Activated effector memory CD4-positive, alpha-beta T cell treated with anti-CD3 and anti-CD28 coated beads, Interleukin-2, amount 50 U/mL, for 16 hours (primary cell): ENCODE results near the gene ARHGEF6.

ENCODE experiments used
- DNase-seq: peaks from one replicate; pipeline ENCODE4 v3.0.0-alpha.2; 2020

Gene ARHGEF6

DNA sequence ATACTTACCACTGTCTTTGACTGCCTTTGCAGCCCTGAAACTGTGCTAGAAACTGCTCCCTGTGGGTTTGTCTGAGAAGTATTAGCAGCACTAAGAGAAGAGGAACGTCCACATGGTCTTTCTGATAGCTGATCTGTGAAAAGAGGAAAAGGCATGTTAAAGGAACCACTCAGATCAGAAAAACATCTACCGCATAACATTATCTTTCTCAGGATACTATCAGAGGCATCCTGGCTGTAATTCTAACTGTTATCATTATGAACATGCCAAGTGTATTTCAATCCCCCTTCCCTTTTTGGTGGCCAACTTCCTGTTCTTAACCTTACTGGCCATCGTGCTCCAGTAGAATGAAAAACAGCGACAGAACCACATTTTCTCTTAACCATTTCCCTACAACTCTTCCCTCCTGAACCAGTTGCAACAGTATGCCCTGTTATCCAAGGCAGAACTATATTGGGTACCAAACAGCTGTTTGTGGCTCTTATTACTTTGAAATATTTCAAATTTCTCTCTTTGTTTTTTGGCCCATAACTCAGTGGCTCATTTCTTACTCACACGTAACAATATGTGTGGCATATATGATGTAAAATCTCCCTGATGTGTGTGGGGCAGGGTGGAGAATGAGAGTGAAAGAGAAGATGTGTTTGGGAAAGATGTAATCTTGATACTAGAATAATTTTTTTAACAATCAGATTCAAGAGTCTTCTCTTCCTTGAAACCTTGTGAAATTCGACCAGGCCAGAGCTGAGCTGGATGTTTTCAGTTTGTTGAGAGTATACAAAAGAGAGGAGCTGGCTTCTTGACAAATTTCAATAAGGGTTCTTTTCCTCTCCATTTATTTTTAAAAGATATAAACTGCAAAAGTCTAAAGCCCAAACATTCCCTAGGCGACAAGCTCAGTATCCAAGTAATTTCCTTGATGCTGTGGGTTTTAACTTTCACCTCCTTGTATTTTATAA is 35.2 kb downstream of the ARHGEF6 start:
- no peak for DNase-seq

DNA sequence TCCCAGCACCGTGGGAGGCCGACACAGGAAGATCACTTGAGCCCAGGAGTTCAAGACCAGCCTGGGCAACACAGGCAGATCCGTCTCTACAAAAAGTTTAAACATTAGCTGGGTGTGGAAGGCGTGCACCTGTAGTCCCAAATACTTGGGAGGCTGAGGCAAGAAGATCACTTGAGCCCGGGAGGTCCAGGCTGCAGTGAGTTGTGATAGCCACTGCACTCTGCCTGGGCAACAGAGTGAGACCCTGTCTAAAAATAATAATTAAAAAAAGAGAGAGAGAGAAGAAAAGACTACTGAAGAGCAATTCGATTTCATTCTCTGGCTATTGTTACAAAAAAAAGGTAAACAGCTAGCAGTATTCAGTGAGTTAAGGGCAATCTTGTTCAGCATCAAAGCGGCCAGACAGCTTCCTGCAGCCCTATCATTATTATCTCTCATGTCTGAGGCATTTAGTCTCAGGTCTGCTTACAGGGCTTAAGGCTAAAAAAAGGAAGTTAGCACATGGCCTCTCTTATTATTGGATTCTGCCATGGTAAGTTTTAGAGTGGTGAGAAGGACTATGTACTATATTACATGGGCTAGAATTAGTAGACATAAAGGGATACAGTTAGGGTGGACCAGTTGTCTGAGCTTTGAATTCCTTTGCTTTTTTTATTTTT is 37.9 kb downstream of the ARHGEF6 start:
- DNase-seq, result no peak

DNA sequence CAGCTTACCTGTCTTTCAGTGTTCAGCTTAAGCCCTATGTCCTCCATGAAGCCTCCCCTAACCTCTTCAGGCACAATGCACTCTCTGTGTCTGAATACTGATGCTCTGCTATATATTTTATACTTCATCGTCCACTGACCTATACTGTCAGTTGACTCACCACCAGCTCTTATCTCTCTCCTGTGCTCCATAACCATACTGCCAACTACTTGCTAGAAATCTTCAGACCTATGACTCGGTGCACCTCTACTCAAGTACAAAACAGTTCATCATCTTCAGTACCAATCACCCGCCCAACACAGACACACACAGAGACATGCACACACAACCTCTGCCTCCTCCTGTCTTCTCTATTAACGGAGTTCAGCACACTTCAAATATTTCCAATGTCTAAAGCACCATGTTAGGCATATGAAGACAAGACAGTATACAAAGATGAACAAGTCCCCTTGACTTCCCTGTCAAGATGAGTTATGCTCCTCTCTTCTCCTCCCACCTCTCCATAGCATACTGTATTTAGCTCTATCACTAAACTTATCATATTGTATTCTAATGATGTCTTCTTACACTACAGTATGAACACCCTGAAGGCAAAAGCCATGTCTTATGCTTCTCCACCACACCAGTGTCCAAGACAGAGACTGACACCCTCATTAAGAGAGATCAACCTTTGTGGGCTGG is 42.5 kb downstream of the ARHGEF6 start:
- no peak for DNase-seq

DNA sequence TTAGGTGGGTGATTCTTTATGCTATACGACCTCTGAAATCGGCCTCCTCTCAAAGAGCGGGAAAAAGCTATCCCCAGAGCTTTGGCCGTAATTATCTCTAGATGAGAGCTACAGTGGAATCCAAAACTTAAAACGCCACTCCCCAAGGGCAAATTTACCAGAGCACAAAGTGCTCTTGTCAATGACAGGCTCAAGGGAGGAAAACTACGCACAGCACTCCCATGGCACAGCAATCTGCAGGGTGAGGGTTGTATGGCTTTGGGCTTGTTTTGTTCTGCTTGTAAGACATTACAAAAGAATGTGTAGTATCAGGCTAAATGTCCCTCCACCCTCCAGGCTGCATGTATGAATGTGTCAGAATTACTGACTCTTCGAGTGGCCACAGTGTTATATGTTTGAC is 44.0 kb downstream of the ARHGEF6 start:
- DNase-seq, result no peak

DNA sequence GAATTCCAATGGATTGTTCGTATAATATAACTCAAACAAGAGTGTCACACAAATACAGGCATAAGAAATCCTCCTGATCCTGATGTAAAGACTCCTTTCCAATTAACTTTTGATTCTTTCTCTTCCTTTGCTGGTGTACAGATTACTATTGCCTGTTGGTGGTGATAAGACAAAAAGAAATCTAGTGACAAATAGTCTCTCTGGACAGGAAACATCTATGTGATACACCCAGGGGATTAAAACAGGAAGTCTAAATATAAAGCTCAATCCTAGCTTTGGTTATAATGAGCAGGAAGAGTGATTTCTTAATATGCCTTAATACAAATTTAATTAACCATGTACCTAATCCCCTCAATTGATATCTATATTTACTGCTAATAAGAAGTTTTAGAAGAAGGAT is 45.1 kb downstream of the ARHGEF6 start:
- DNase-seq, result no peak

DNA sequence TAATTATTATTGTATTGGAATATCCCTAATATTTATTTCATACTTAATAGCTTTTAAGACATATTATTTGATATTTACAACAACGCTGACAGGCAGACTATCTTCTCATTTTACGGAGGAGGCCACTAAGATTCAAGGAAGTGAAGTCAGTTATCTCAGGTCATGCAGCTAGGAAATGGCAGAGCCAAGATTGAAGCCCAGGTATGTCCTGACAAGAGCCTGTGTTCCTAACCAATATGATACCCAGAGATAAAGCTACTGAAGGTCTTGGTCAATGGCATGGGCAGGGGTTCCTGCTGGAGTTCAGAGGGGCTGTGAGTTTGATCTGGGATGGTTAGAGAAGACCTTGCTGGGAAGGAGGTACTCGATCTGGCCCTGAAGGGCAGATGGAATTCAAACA is 47.1 kb downstream of the ARHGEF6 start:
- no peak for DNase-seq

DNA sequence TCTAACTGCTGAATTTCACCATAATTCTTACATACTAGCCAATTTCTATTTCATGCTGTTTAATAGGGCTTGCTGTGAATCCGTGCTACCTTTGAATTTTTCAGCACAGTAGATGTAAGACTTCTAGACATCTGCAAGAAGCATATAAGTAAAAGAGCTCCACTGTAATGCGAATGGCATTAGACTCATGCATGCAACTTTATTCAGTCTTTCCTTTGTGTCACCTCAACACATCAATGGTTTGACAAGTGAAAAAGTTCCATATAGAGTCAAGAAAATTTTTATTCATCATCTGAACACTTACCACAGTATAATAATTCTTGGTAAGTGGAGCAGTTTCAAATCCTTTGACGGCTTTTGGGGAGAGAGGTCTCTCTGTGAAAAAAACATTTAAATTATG is 48.9 kb downstream of the ARHGEF6 start:
- DNase-seq, result no peak

DNA sequence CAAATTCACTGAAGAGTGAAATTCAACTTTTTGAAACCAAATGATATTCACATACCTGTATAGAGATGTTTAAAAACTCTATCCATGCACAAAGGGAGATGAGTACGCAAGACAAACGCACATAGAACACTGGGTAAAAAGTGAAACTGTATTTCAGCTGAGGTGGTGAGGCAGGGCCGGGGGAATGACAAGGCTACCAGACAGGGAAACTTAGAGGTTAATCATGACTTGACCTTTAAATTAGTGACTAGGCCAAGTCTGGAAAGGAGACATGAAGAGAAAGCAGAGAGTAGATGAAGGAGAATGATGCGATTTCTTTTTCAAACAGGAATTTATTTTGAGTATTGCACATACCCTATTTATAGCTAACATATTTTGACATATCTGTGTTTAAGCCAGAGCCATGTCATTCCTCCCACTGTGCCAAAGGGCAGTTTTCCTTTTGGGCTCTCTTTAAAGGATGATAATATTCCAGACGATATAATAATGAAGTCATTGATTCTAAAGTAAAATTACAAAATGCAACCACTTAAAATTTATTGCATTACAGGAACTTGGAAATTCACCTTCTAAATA is 49.4 kb downstream of the ARHGEF6 start:
- no peak for DNase-seq

DNA sequence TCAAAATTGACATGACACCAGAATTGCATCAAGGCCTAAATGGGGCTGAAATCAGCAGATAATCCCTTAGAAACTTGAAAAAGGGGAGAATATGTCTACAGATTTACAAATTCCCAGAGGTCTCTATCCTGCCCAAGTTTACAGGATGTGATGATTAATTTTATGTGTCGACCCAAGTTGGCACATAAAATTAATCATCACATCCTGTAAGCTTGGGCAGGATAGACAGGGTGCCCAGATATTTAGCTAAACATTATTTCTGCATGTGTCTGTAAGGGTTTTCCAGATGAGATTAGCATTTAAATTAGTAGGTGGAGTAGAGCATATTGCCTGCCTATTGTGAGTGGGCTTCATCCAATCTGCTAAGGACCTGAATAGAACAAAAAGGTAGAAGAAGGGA is 52.3 kb downstream of the ARHGEF6 start:
- no peak for DNase-seq

DNA sequence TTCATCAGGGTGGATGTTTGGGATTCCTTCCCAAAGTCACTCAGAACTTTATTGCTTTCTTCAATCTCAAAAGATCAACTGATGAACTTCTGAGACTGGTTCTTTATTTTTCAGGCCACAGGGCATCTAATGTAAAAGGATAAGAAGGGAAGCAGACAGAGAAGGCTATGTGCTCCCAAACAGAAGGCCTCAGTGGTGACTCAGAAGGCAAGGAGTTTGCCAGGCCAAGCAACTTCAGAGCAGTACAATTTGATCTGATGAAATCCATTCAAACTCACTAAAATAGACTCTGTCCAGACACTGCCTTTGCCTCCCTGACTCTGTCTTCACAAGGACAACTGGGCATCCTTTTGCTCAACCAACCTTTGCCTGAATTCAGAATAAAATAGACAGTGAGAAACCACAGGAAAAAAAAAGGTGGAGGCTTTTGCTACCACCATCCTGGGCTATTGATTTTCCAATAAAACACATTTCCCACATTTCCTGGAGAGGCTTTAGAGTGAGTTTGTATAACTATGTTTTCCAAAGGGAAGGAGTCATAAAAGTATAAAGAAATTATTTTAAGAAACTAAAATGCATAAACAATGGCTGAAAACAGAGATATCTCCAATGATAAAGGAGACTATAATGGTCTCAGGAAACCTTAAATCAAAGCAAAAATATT is 55.2 kb downstream of the ARHGEF6 start:
- no peak for DNase-seq

DNA sequence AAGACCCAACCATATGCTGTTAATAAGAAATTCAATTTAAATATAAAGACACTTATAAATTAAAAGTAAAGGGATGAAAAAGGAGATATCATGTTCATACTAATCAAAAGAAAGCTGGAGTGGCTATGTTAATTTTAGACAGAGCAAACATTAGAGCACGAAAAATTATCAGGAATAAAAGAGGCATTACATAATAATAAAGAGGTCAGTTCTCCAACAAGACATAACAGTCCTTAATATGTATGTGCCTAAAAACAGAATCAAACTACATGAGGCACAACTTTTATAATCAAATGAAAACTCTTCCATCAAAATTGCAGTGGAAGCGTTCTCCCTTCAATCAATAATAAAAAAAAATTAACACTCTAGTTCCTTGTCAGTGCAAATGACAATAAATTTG is 62.6 kb downstream of the ARHGEF6 start:
- DNase-seq, result no peak

DNA sequence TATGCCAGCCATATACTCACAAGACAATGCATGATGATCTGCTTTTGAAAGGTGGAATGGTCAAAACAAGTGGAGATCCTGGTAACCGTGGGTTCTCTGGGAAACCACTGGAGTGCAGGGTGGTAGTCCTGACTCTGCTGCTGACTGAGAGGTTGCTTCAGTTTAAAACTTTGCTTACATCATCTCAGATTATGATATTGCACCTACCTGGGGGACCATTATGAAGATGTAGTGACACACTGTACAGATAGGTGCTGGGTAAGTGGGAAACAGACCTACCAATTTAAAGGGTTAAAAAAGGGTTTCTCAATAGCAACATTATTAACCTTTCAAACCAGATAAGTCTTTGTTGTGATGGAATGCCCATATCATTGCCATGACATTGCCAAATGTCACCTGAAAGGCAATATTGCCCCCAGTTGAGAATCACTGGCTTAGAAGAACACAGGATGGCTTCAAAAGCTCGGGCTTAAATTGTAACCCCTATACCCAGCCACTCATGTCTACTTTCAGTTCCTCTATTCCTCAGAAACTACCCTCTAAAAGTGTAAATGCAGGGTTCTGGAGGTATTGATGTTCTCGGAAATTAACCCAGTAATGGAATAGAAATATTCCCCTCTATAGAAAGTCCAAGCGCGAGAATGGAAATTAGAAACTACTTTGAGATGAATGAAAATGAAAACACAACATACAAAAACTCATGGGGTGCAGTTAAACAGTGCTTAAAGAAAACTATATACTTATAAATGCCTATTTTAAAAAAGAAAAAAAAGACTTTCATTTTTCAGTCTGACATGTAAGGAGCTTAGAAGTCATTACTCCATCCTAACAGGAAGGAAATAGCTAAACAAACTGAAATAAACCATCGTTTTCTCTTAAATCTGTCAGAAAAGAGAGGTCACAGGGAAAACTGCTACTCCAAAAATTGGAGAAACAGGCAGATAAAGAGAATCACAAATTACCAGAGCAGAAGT is 65.8 kb downstream of the ARHGEF6 start:
- no peak for DNase-seq

DNA sequence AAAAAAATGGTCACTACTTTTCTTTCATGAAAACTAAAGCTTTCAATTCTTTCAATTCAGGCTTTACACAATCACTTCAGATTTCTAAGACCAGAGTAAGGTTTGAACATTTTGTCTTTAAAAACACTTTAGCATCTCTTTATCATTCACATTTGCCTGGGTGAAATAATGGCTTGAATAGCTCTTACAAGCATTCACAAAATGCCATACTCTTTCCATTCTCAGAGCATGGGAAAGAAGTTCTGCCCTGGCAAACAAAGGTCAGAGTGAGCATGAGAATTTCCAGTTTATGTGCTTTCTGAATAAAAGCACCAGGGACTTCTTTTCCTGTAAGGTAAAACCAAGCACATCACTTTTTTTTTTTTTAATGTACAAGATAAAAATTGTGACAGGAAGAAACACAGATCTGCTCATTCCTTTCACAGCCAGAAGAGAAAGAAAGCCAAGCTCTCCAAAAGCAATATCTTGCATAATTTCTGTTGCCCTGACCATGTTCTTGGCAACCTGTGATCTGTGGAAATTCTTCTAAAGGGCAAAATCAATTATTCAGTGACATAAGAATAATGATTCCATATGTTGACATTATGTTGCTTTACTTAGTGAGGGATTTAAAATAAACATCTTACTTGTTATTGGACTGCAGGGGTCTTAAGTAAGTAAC is 68.0 kb downstream of the ARHGEF6 start:
- DNase-seq, result no peak

DNA sequence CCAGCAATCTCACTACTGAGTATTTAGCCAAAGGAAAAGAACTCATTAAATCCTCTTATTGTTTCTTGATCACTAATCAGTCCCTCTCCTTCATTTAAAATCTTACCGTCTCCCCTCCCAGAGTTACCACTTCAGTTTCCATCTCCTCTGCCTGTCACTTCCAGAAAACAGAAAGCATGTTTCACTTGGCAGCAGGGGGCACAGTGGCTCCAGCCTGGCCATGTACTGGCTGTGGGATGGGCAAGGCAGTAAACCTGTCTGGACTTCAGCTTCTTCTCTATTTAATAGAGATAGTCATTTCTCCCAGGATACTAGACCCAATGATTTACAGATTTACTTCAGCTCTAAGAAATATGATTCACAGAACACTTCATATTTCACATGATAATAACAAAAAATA is 69.6 kb downstream of the ARHGEF6 start:
- DNase-seq, result peak; percentile 70

DNA sequence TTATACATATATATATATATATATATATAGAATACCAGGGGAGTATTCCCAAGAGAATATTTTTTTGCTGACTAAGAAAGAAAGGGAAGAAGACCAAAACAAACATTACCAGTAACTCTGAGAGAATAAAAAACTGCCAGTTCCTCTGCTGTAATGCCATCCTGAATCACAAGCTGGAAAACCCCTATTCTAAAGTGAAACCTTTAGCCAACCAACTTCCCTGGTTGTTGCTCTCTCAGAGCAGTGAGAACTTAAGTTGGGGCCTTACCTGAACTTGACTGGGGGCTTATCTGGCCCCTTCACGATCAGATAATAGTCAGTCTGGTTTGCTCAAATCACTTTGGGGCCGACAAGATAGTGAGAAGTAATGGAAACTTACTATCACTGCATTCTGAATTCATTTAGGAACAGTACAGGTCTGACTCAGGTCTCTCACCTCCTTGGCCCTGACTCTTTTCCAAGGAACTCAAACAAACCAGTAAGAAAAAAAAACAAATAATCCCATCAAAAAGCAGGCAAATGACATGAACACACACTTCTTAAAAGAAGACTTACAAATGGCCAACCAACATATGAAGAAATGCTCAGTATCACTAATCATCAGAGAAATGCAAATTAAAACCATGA is 70.3 kb downstream of the ARHGEF6 start:
- DNase-seq, result peak; percentile 64

DNA sequence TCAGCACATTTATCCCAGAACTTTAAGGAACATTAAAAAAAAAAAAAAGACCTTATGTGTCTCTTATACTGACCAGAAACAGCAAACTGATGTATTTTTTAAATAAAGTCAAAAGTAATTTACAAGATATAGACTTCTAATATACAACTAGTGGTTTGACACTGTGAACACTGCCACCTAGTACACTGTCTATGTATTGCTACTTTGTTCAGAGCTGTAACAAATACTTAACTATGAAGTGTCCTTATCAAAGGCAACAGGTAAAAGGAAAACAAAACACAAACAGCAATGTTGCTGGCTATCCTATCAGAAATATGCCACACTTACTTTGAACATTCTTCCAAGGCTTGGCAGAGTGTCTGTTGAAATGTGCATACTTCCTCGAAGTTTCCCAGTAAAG is 72.4 kb downstream of the ARHGEF6 start:
- DNase-seq, result no peak

DNA sequence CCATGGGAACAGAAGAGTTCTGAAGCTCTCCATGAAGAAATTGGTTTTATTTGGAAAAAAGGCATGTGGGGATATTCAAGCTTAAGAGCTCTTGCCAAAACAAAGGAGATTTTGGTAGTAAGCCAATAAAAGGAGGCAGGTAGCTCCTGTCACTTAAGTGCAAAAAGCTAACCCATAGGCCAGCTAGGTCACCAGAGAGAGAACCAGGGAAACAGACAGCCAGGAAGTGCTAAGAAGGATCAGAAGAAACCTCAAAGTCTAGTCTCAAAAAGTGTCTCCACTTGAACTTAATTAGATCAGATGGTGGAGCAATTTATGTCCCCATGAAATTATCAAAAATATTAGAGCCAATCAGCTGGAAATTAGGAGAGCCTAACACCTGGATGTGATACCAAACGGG is 83.6 kb downstream of the ARHGEF6 start:
- DNase-seq, result no peak

DNA sequence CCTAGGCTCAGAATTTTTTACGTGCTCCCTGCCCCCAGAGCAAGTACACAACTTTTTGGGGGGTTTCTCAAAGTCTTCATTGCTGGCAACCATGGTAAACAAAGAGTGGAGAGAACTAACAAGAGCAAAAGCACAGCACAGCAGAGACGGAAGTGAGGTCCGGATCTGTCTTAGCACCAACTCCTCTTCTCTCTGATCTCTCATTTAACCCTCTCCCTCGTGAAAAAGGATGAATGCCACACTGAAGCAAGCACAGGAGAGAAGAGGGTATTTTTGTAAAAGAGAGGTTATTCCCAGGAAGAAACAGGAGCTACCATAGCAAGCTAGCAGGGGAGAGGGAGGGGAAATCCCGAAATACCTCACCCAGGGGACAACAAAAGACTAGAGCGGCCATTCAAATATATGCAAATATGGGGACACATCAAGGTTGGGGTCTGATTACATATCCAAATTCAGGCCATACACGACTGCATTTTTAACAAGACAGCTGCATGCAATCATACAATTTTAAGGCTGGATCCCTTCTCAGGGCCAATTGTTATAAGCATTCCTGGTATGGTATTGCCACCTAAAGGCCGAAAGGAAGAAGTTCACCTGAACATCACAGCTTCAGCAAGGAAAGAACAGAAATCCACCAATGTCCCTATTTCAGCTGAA is 86.2 kb downstream of the ARHGEF6 start:
- DNase-seq, result no peak

DNA sequence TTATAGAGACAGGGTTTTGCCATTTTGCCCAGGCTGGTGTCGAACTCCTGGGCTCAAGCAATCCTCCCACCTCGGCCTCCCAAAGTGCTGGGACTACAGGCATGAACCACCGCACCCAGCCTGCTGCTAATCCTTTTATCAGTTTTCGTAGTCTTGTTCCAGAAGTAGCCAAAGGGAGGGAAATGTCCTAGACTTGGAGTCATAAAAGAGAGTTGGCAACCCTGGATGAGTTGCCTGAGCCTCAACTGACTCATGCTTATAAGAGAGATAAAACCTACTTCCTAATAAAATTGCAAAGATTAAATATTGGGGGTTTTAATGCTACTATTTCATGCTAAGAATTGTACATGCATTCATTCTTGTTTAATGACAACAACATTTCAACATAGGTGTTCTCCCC is 88.5 kb downstream of the ARHGEF6 start:
- no peak for DNase-seq
